ENCODE measurements around the gene G0S2. TPM values are rescaled to one million over a fixed set of nuclear protein-coding genes. Genes with fewer than 3 reads are reported as not detected.

G0S2 gene
- total and polyA plus RNA-seq, 2 experiments from 2014 or later: 3.2 to 8.2 TPM

- no peak for TF ChIP-seq CTCF (conservative IDR thresholded peaks at IDR 0.05; ENCODE audit: low read depth in 2 of 2)
- no peak for TF ChIP-seq CREB1 (CRISPR knock-in tag; IDR thresholded peaks at IDR 0.05; ENCODE audit: low read depth)
- TF ChIP-seq NANOG (IDR thresholded peaks at IDR 0.05; ENCODE audit: borderline replicate concordance): no peak
- no peak for TF ChIP-seq EZH2phosphoT487 (IDR thresholded peaks at IDR 0.05; ENCODE audit: unreplicated experiment)
- TF ChIP-seq REST (IDR thresholded peaks at IDR 0.05; ENCODE audit: unreplicated experiment): no peak
- no peak for TF ChIP-seq ZNF114 (CRISPR knock-in tag; IDR thresholded peaks at IDR 0.05)
These were observed 29.4 kb downstream of the G0S2 start, which contains the start of gene HSD11B1 (continued) for GRCh38 chr1:209704584-209704983.

- Histone ChIP-seq H3K36me3 (ENCODE audit: insufficient read depth) (no peaks in the 10 kb centered on the region), H2AFZ (no peak overlapping the region), H4K20me1 (replicated peaks; ENCODE audit: insufficient read depth) (no peaks in the 10 kb centered on the region), H3K4me3 (no peak overlapping the region), H3F3A (replicated peaks; ENCODE audit: low read depth) (no peaks in the 10 kb centered on the region), H3K4me1 (ENCODE audit: insufficient read depth) (no peaks in the 10 kb centered on the region; the same call in 1 of the 2 replicates), H3K9me2 (ENCODE audit: insufficient read depth) (no peaks in the 10 kb centered on the region), H3K4me2 (no peak overlapping the region), H3K27me3 (ENCODE audit: insufficient read depth) (no peaks in the 10 kb centered on the region), H3K27ac (ENCODE audit: low read depth) (no peak overlapping the region), H3K79me2 (replicated peaks; ENCODE audit: insufficient read depth) (no peaks in the 10 kb centered on the region)
- Mint-ChIP-seq H3K9me3 (no peaks in the 10 kb centered on the region), H3K36me3 (ENCODE audit: low read depth) (no peaks in the 10 kb centered on the region), H3K4me1 (peaks cover 4% of the 10 kb centered on the region; the same call in 2 of the 3 replicates), H3K4me3 (no peak overlapping the region), H3K27ac (no peak overlapping the region), H3K27me3 (ENCODE audit: insufficient read depth, low read depth, poor library complexity) (no peaks in the 10 kb centered on the region)
- ATAC-seq: no peak
- no peak for DNase-seq (ENCODE audit: low spot score)
- TF ChIP-seq JUNB (IDR thresholded peaks at IDR 0.05; ENCODE audit: unreplicated experiment): no peak
- no peak for TF ChIP-seq ZNF462 (CRISPR knock-in tag; IDR thresholded peaks at IDR 0.05)
- TF ChIP-seq NANOG (IDR thresholded peaks at IDR 0.05; ENCODE audit: borderline replicate concordance): no peak
- no peak for TF ChIP-seq ZNF114 (CRISPR knock-in tag; IDR thresholded peaks at IDR 0.05)
- no peak for TF ChIP-seq CREB1 (CRISPR knock-in tag; IDR thresholded peaks at IDR 0.05; ENCODE audit: low read depth)
- TF ChIP-seq ETS1 (IDR thresholded peaks at IDR 0.05): no peak
- no peak for TF ChIP-seq STAT1 (IDR thresholded peaks at IDR 0.05; ENCODE audit: unreplicated experiment)
- no peak for TF ChIP-seq EZH2phosphoT487 (IDR thresholded peaks at IDR 0.05; ENCODE audit: unreplicated experiment)
- TF ChIP-seq EZH2 (IDR thresholded peaks at IDR 0.05; ENCODE audit: low read depth, unreplicated experiment): no peak
These were observed 29.9 kb downstream of the G0S2 start for GRCh38 chr1:209705033-209705598.
